Measurements from ENCODE around the gene JSRP1. TPM values are rescaled to one million over a fixed set of nuclear protein-coding genes. Genes with fewer than 3 reads are reported as not detected.

JSRP1 gene
- total and polyA plus RNA-seq, 2 of the 8 experiments (the other 6 are each of a cell fraction or from before 2014, with no cell fraction given): 0.24 to 0.56 TPM

GRCh38 chr19:2202366-2202765, 53.9 kb downstream of the JSRP1 start:
- H3K4ac ChIP-seq (replicated peaks; ENCODE audit: insufficient read length, low read depth, low read length): no peak overlapping the region
- ChIA-PET CTCF (ENCODE audit: partially characterized antibody) (interaction anchor here (0.6 to 1.6 kb wide), 5 partner anchors 9 to 256 kb away, joined by 3 to 5 read pairs (median 4); no protein-coding TSS in a partner anchor), POLR2A (ENCODE audit: partially characterized antibody) (interaction anchor here (0.6 to 2.2 kb wide), 4 partner anchors 11 to 86 kb away, joined by 3 to 5 read pairs (median 4); no protein-coding TSS in a partner anchor)
- no peak overlapping the region for H3K4me2 ChIP-seq (ENCODE audit: insufficient read depth in 1 of 2, low read depth in 2 of 2, low read length in 2 of 2)
- no peak overlapping the region for H2AK5ac ChIP-seq (ENCODE audit: low read depth, low read length)
- peaks cover 7 to 22% of the 10 kb centered on the region in 2 experiments for H4K20me1 ChIP-seq (replicated peaks in 1 of 2; ENCODE audit: control insufficient read depth in 1 of 2, insufficient read depth in 2 of 2, low read length in 2 of 2)
- peaks cover 0 to 15% (median 0%) of the 10 kb centered on the region in 4 experiments; a peak in 2 of 8 replicates for H3K36me3 ChIP-seq (ENCODE audit: control insufficient read depth in 2 of 4, insufficient read depth in 4 of 4, low read length in 3 of 4)
- no peak for DNase-seq (ENCODE audit: low read depth in 1 of 2, low spot score in 2 of 2)
- H3K27ac ChIP-seq (ENCODE audit: low read depth, low read length): no peak overlapping the region
- no peak overlapping the region for H3K14ac ChIP-seq (ENCODE audit: insufficient read length)
- H2BK12ac ChIP-seq (ENCODE audit: low read depth, low read length): no peak overlapping the region
- no peak overlapping the region for H4K91ac ChIP-seq (replicated peaks; ENCODE audit: insufficient read length, low read length)
- H3K4me1 ChIP-seq (replicated peaks in 1 of 4; ENCODE audit: control insufficient read depth in 3 of 4, insufficient read depth in 4 of 4, low read length in 3 of 4): no peaks in the 10 kb centered on the region
- H2BK5ac ChIP-seq (ENCODE audit: low read depth, low read length): no peak overlapping the region
- H4K5ac ChIP-seq (ENCODE audit: insufficient read length, low read depth, low read length): no peak overlapping the region
- peaks cover 4% of the 10 kb centered on the region in 2 experiments; a peak in 2 of 4 replicates for H3K9me3 ChIP-seq (ENCODE audit: insufficient read depth in 2 of 2, low read depth in 1 of 2, low read length in 1 of 2)
- no peak overlapping the region for H2AFZ ChIP-seq (ENCODE audit: low read length)
- no peak overlapping the region for H2BK120ac ChIP-seq (replicated peaks; ENCODE audit: low read depth, low read length)
- whole genome bisulfite sequencing, 2 experiments (ENCODE audit: extremely low coverage in 1 of 2, insufficient coverage in 1 of 2, insufficient read length in 1 of 2, insufficient replicate concordance in 2 of 2, low coverage in 1 of 2, low lambda C conversion rate in 2 of 2, missing lambda C conversion rate in 1 of 2): 96% methylated on average over 15 of the region's 15 CpGs; no CpG with 5 or more reads in 1 of the 2 experiments
- peaks cover 13% of the 10 kb centered on the region; the same call in 1 of the 2 replicates for H3K79me1 ChIP-seq (ENCODE audit: low read depth, low read length)
- FAIRE-seq: no peak
- H3K27me3 ChIP-seq (replicated peaks in 1 of 4; ENCODE audit: control insufficient read depth in 3 of 4, extremely low read depth in 1 of 4, insufficient read depth in 3 of 4, low read length in 3 of 4): no peaks in the 10 kb centered on the region
- H4K8ac ChIP-seq (ENCODE audit: extremely low read depth, insufficient read depth, low read length): no peak overlapping the region
- H3K23me2 ChIP-seq (ENCODE audit: low read depth, low read length): no peaks in the 10 kb centered on the region
- TF ChIP-seq YY1 (IDR thresholded peaks at IDR 0.05; ENCODE audit: low read depth, low read length) (no peak), RXRA (IDR thresholded peaks at IDR 0.05; ENCODE audit: insufficient read depth, low read depth, low read length) (no peak), ZNF274 (IDR thresholded peaks at IDR 0.05; ENCODE audit: borderline replicate concordance, extremely low read depth, low read length) (no peak), BRCA1 (IDR thresholded peaks at IDR 0.05; ENCODE audit: low read depth, low read length) (no peak), CREB1 (IDR thresholded peaks at IDR 0.05) (no peak), SP4 (IDR thresholded peaks at IDR 0.05; ENCODE audit: low read length) (no peak), TAF1 (IDR thresholded peaks at IDR 0.05; ENCODE audit: low read depth, low read length) (no peak), JUND (IDR thresholded peaks at IDR 0.05; ENCODE audit: low read length) (no peak), KDM4A (IDR thresholded peaks at IDR 0.05; ENCODE audit: low read depth, low read length, severe bottlenecking) (no peak), RNF2 (IDR thresholded peaks at IDR 0.05; ENCODE audit: borderline replicate concordance, low read depth, low read length, missing control alignments, poor library complexity, severe bottlenecking) (no peak)
- TF ChIP-seq, protein P1, sequence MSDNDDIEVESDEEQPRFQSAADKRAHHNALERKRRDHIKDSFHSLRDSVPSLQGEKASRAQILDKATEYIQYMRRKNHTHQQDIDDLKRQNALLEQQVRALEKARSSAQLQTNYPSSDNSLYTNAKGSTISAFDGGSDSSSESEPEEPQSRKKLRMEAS (IDR thresholded peaks at IDR 0.05): no peak
- no peak overlapping the region for H3K4me3 ChIP-seq (ENCODE audit: extremely low read depth in 1 of 4, insufficient read depth in 2 of 4, low read depth in 3 of 4, low read length in 4 of 4)
- H3K18ac ChIP-seq (ENCODE audit: extremely low read depth, low read length): no peak overlapping the region
- H3K9ac ChIP-seq (replicated peaks in 1 of 4; ENCODE audit: extremely low read depth in 1 of 4, low read depth in 3 of 4, low read length in 3 of 4): no peak overlapping the region
- no peak overlapping the region for H2BK15ac ChIP-seq (ENCODE audit: low read length)
- peaks cover 0 to 14% of the 10 kb centered on the region in 2 experiments; a peak in 2 of 4 replicates for H3K79me2 ChIP-seq (ENCODE audit: control insufficient read depth in 1 of 2, insufficient read depth in 2 of 2, low read length in 2 of 2)
- no peak overlapping the region for H2BK20ac ChIP-seq (ENCODE audit: low read length)
- no peak overlapping the region for H3K56ac ChIP-seq (replicated peaks; ENCODE audit: insufficient read length, low read depth, low read length)
- no peak overlapping the region for H3K23ac ChIP-seq (ENCODE audit: insufficient read length)
